IMR-90 (cell line): Measurements from ENCODE around the gene CDKAL1. TPM values are rescaled to one million over a fixed set of nuclear protein-coding genes. Genes with fewer than 3 reads are reported as not detected.

Experiments used
- ATAC-seq: fragments of 200-7000 bp; cut with Tn5 transposase; 2 replicates; pipeline ENCODE4 v1.9.1; 2020; ENCODE audit warnings: low read depth, mild to moderate bottlenecking, moderate library complexity
- BruUV-seq: library from RNA; stranded (reverse); fragments of 400-500 nt; replicated peaks from 2 replicates; lab custom pipeline; 2021; lab: Mats Ljungman, UMichigan
- CTCF ChIA-PET: fragments of 300-600 bp; formaldehyde crosslinking; extraction: SDS; loops from one replicate; lab custom pipeline; 2021; ENCODE audit warnings: antibody characterized with exemption; lab: Yijun Ruan, JAX
- POLR2A ChIA-PET: fragments of 300-600 bp; sonication (Branson Sonifier 250); formaldehyde crosslinking; loops from one replicate; lab custom pipeline; 2022; ENCODE audit warnings: antibody characterized with exemption; ENCODE audit not compliant: unreplicated experiment; lab: Charles Lee
- DNase-seq: peaks from one replicate; pipeline ENCODE4 v3.0.0; 2013
- H2AFZ ChIP-seq: replicated peaks from 2 replicates; pipeline ENCODE3; 2013; ENCODE audit warnings: low read length, mild to moderate bottlenecking; ENCODE audit not compliant: poor library complexity
- H2AK5ac ChIP-seq: 2 replicates; pipeline ENCODE4 v1.6.1; 2013; ENCODE audit warnings: low read depth, low read length, inconsistent platforms
- H2AK9ac ChIP-seq: replicated peaks from 2 replicates; pipeline ENCODE3; 2013; ENCODE audit warnings: mild to moderate bottlenecking, low read depth, low read length, moderate library complexity; ENCODE audit not compliant: poor library complexity
- H2BK120ac ChIP-seq: 2 replicates; pipeline ENCODE4 v1.6.1; 2013; ENCODE audit warnings: low read depth, low read length, inconsistent platforms
- H2BK15ac ChIP-seq: 3 replicates; pipeline ENCODE4 v1.6.1; 2013; ENCODE audit warnings: low read depth, low read length, inconsistent platforms
- H2BK20ac ChIP-seq: 2 replicates; pipeline ENCODE4 v1.6.1; 2013; ENCODE audit warnings: low read depth, mild to moderate bottlenecking, inconsistent platforms, low read length, moderate library complexity
- H2BK5ac ChIP-seq: 2 replicates; pipeline ENCODE4 v1.6.1; 2013; ENCODE audit warnings: mild to moderate bottlenecking, low read depth, low read length, inconsistent platforms; ENCODE audit not compliant: poor library complexity, severe bottlenecking
- H3K14ac ChIP-seq: replicated peaks from 2 replicates; pipeline ENCODE4 v1.6.1; 2013; ENCODE audit warnings: low read depth, low read length, inconsistent platforms
- H3K18ac ChIP-seq: 2 replicates; pipeline ENCODE4 v1.6.1; 2013; ENCODE audit warnings: low read depth, low read length, control low read depth
- H3K23ac ChIP-seq: 2 replicates; pipeline ENCODE4 v1.6.1; 2013; ENCODE audit warnings: low read depth, low read length, inconsistent platforms
- H3K27ac ChIP-seq: 2 replicates; pipeline ENCODE4 v1.5.1; 2013; ENCODE audit warnings: mild to moderate bottlenecking, control low read depth, low read length; ENCODE audit not compliant: insufficient read depth
- H3K27me3 ChIP-seq: 2 replicates; pipeline ENCODE4 v1.6.1; 2013; ENCODE audit warnings: low read length; ENCODE audit not compliant: control insufficient read depth, insufficient read depth
- H3K36me3 ChIP-seq: 2 replicates; pipeline ENCODE4 v1.6.1; 2013; ENCODE audit warnings: low read length, mixed read lengths; ENCODE audit not compliant: control insufficient read depth, insufficient read depth
- H3K4ac ChIP-seq: 2 replicates; pipeline ENCODE4 v1.6.1; 2013; ENCODE audit warnings: low read depth, low read length, inconsistent platforms
- H3K4me1 ChIP-seq: 2 replicates; pipeline ENCODE4 v1.6.1; 2013; ENCODE audit warnings: low read length, mixed read lengths; ENCODE audit not compliant: control insufficient read depth, insufficient read depth
- H3K4me2 ChIP-seq: 2 replicates; pipeline ENCODE4 v1.6.1; 2013; ENCODE audit warnings: low read depth, mild to moderate bottlenecking, control low read depth, low read length, moderate library complexity
- H3K4me3 ChIP-seq: 2 replicates; pipeline ENCODE4 v1.5.1; 2013; ENCODE audit warnings: low read depth, mild to moderate bottlenecking, control low read depth, low read length, moderate library complexity; ENCODE audit not compliant: insufficient read depth
- H3K56ac ChIP-seq: 2 replicates; pipeline ENCODE4 v1.6.1; 2013; ENCODE audit warnings: low read length, inconsistent platforms; ENCODE audit not compliant: insufficient read depth; ENCODE audit errors: extremely low read depth
- H3K79me1 ChIP-seq, 2 experiments: 2 replicates each; pipeline ENCODE4 v1.6.1; 2013; ENCODE audit warnings: low read length in 2 of 2, inconsistent platforms in 1 of 2, low read depth in 1 of 2
- H3K9ac ChIP-seq: 2 replicates; pipeline ENCODE4 v1.6.1; 2013; ENCODE audit warnings: low read depth, low read length, control low read depth
- H3K9me1 ChIP-seq: 2 replicates; pipeline ENCODE4 v1.6.1; 2013; ENCODE audit warnings: low read length, inconsistent platforms; ENCODE audit not compliant: insufficient read depth
- H3K9me3 ChIP-seq: 2 replicates; pipeline ENCODE4 v1.6.1; 2013; ENCODE audit warnings: low read length; ENCODE audit not compliant: control insufficient read depth, insufficient read depth
- H4K20me1 ChIP-seq: 2 replicates; pipeline ENCODE4 v1.6.1; 2013; ENCODE audit warnings: low read length, inconsistent platforms; ENCODE audit not compliant: insufficient read depth
- H4K5ac ChIP-seq: 2 replicates; pipeline ENCODE4 v1.6.1; 2013; ENCODE audit warnings: mild to moderate bottlenecking, low read depth, low read length, control low read depth
- H4K8ac ChIP-seq, 2 experiments: 2 replicates each; pipeline ENCODE4 v1.6.1; 2013; ENCODE audit warnings: low read depth in 2 of 2, low read length in 2 of 2, control low read depth in 1 of 2, inconsistent platforms in 1 of 2
- H4K91ac ChIP-seq: 2 replicates; pipeline ENCODE4 v1.6.1; 2013; ENCODE audit warnings: low read depth, low read length, inconsistent platforms; ENCODE audit not compliant: insufficient read depth
- CEBPB ChIP-seq: IDR thresholded peaks from 2 replicates; pipeline ENCODE4 v1.6.1; 2012; ENCODE audit warnings: low read depth, low read length, improper control_type of control experiment
- MAZ ChIP-seq: IDR thresholded peaks from 2 replicates; pipeline ENCODE4 v1.6.1; 2012; ENCODE audit warnings: low read depth, mild to moderate bottlenecking, low read length, improper control_type of control experiment, moderate library complexity, borderline replicate concordance
- RAD21 ChIP-seq: IDR thresholded peaks from 2 replicates; pipeline ENCODE4 v1.6.1; 2012; ENCODE audit warnings: low read length, improper control_type of control experiment
- RFX5 ChIP-seq: IDR thresholded peaks from 2 replicates; pipeline ENCODE4 v1.8.0; 2012; ENCODE audit warnings: low read depth, mild to moderate bottlenecking, low read length, moderate library complexity
- SMC3 ChIP-seq: fragments of 150-350 bp; IDR thresholded peaks from 2 replicates; pipeline ENCODE4 v1.6.1; 2016; ENCODE audit warnings: low read depth, mild to moderate bottlenecking, antibody characterized with exemption, low read length, moderate library complexity
- USF2 ChIP-seq: fragments of 150-350 bp; IDR thresholded peaks from 2 replicates; pipeline ENCODE4 v1.6.1; 2017; ENCODE audit warnings: mild to moderate bottlenecking, antibody characterized with exemption, low read length, low read depth
- WGBS, 2 experiments: methylation state at CpG; one replicate each; pipeline versions ENCODE4 v1.1.5 to v1.1.7; 2013; ENCODE audit warnings: missing lambda C conversion rate in 2 of 2; ENCODE audit not compliant: insufficient read length in 1 of 2; ENCODE audit errors: extremely low coverage in 2 of 2; 5-methylcytosine and 5-hydroxymethylcytosine counted together
- dilution Hi-C: fragments of 300-500 bp; cut with HindIII; formaldehyde crosslinking; loops from one replicate; pipeline ENCODE4 v1.14.3; 2018; ENCODE audit warnings: low sequenced_read_pairs; ENCODE audit not compliant: unreplicated experiment
- in situ Hi-C: fragments of 300-500 bp; cut with MboI; formaldehyde crosslinking; loops from 3 replicates; pipeline ENCODE4 v1.14.3; 2019; ENCODE audit warnings: low sequenced_read_pairs, inconsistent platforms, mixed read lengths
- intact Hi-C: fragments of 100-400 bp; cut with micrococcal nuclease; formaldehyde crosslinking; loops from 2 replicates; pipeline ENCODE4 v1.10.0; 2022
- polyA plus RNA-seq, 3 experiments: library from polyadenylated mRNA; depleted of rRNA; stranded (reverse); fragments of >200 nt; gene quantifications; 2 replicates each; pipeline ENCODE4 v1.2.3, GENCODE V29; 2012; ENCODE audit warnings: low replicate concordance in 1 of 3
- total RNA-seq: library from RNA; depleted of rRNA; stranded (reverse); fragments of >200 nt; gene quantifications from 2 replicates; pipeline ENCODE4 v1.2.3, GENCODE V29; 2012
- TF ChIP-seq, protein P1 (sequence below): conservative IDR thresholded peaks from 2 replicates; pipeline ENCODE4 v1.5.1; 2012; ENCODE audit warnings: mild to moderate bottlenecking, low read depth, low read length, improper control_type of control experiment

The CDKAL1 gene
- total and polyA plus RNA-seq, 2 of the 4 experiments (the other 2 are of a cell fraction), result 3.7 to 13.1 TPM

GRCh38 chr6:20789162-20789561 lies 254.9 kb downstream of the CDKAL1 start:
- no peak overlapping the region for H3K18ac ChIP-seq
- no peaks in the 10 kb centered on the region for H3K9me3 ChIP-seq
- H2AK9ac ChIP-seq, result no peak overlapping the region
- CTCF ChIA-PET, result interaction anchor here (1.4 kb wide), 1 partner anchor 10 kb away, joined by 3 read pairs; no protein-coding TSS in a partner anchor
- dilution Hi-C loops (no loop called here), intact Hi-C loops (loop anchor here (1.0 kb wide), 1 partner anchor 800 kb away; no protein-coding TSS in a partner anchor), in situ Hi-C loops (no loop called here)
- H3K9me1 ChIP-seq, result 0 out of 2 replicates have a peak, but pooled peaks cover 3% of the 10 kb centered on the region
- no peak overlapping the region for H4K91ac ChIP-seq
- no peaks in the 10 kb centered on the region; the same call in 1 of the 2 replicates for H3K4me1 ChIP-seq
- no CpG with 5 or more reads among the region's 3 CpGs for WGBS, 2 experiments
- no peak overlapping the region for H4K5ac ChIP-seq
- H3K4me2 ChIP-seq, result no peak overlapping the region
- no peak overlapping the region for H3K14ac ChIP-seq
- H3K27me3 ChIP-seq, result no peaks in the 10 kb centered on the region
- no peaks in the 10 kb centered on the region for H3K79me1 ChIP-seq
- ATAC-seq (no peak), DNase-seq (peak; percentile 44)
- H4K8ac ChIP-seq, result no peak overlapping the region
- TF ChIP-seq USF2 (no peak), SMC3 (0 out of 2 replicates have a peak, but pooled peaks have one; percentile 20), RAD21 (peak; percentile 51), MAZ (no peak), CEBPB (no peak), RFX5 (no peak)
- TF ChIP-seq, protein P1, sequence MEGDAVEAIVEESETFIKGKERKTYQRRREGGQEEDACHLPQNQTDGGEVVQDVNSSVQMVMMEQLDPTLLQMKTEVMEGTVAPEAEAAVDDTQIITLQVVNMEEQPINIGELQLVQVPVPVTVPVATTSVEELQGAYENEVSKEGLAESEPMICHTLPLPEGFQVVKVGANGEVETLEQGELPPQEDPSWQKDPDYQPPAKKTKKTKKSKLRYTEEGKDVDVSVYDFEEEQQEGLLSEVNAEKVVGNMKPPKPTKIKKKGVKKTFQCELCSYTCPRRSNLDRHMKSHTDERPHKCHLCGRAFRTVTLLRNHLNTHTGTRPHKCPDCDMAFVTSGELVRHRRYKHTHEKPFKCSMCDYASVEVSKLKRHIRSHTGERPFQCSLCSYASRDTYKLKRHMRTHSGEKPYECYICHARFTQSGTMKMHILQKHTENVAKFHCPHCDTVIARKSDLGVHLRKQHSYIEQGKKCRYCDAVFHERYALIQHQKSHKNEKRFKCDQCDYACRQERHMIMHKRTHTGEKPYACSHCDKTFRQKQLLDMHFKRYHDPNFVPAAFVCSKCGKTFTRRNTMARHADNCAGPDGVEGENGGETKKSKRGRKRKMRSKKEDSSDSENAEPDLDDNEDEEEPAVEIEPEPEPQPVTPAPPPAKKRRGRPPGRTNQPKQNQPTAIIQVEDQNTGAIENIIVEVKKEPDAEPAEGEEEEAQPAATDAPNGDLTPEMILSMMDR, result peak; percentile 39
- no peak overlapping the region for H3K56ac ChIP-seq
- POLR2A ChIA-PET, result no interaction called here
- H4K20me1 ChIP-seq, result no peaks in the 10 kb centered on the region
- H2BK20ac ChIP-seq, result no peak overlapping the region
- no peaks in the 10 kb centered on the region for H3K36me3 ChIP-seq
- no peak overlapping the region for H2BK5ac ChIP-seq
- H3K9ac ChIP-seq, result no peak overlapping the region
- no peak overlapping the region for H2AFZ ChIP-seq
- no peak overlapping the region for H3K4me3 ChIP-seq
- no peak overlapping the region for H3K27ac ChIP-seq
- no peak overlapping the region for H2BK15ac ChIP-seq
- H3K23ac ChIP-seq, result no peak overlapping the region
- H2AK5ac ChIP-seq, result no peak overlapping the region
- no peak overlapping the region for H2BK120ac ChIP-seq
- no peak overlapping the region for H3K4ac ChIP-seq
- BruUV-seq, result no TSS peak
